ENCODE data around the gene SLC49A4. TPM values are rescaled to one million over a fixed set of nuclear protein-coding genes. Genes with fewer than 3 reads are reported as not detected.

Gene SLC49A4
- polyA plus RNA-seq, 1 experiment, result 8.4 TPM

DNA sequence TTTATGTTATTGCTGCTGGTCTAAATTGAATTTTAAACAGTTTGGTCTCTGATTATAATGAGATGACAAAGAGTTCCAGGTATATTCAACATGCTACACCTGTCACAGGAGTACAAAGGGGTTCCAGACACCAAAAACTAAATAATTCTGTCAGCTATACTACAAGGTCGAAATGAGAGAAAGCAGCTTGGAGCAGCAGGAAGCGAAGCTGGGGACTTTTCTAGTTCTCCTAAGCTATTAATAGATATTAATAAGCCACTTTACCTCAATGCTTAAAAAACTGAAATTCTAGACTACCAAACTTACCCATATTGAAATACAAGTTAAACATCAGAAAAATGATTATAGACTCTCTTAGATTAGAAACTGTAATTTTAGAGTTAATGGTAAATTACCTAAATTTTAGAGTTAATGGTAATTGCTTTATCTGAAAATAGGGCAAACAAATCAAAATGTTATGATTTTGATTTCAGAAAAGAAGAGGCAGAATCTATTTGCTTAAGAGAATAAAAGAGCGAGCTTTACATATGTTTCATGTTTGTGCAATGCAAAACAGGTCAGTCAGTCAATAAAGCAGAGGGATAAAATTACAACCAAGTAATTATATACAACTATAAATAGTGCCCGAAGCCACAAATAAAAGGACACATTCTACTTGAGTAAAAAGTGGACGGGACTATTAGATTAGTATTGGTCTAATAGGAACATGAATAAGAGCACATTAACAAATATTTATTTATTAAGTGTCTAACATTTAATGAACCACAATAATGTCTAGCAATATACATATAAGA lies 18.0 kb upstream of the SLC49A4 start:
- DNase-seq (ENCODE audit: low read depth), result no peak
- no peaks in the 10 kb centered on the region for H3K27me3 ChIP-seq (ENCODE audit: control insufficient read depth, insufficient read depth, low read length)
- H3K36me3 ChIP-seq (ENCODE audit: control insufficient read depth, insufficient read depth, low read length), result no peaks in the 10 kb centered on the region
- H3K4me3 ChIP-seq (ENCODE audit: low read depth, low read length), result no peak overlapping the region
- CTCF ChIA-PET, result interaction anchor here (0.6 to 2.5 kb wide), 2 partner anchors 20 to 22 kb away, joined by 3 to 6 read pairs; no protein-coding TSS in a partner anchor
- POLR2A ChIA-PET, result no interaction called here
- TF ChIP-seq, protein P1, sequence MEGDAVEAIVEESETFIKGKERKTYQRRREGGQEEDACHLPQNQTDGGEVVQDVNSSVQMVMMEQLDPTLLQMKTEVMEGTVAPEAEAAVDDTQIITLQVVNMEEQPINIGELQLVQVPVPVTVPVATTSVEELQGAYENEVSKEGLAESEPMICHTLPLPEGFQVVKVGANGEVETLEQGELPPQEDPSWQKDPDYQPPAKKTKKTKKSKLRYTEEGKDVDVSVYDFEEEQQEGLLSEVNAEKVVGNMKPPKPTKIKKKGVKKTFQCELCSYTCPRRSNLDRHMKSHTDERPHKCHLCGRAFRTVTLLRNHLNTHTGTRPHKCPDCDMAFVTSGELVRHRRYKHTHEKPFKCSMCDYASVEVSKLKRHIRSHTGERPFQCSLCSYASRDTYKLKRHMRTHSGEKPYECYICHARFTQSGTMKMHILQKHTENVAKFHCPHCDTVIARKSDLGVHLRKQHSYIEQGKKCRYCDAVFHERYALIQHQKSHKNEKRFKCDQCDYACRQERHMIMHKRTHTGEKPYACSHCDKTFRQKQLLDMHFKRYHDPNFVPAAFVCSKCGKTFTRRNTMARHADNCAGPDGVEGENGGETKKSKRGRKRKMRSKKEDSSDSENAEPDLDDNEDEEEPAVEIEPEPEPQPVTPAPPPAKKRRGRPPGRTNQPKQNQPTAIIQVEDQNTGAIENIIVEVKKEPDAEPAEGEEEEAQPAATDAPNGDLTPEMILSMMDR (IDR thresholded peaks at IDR 0.05; ENCODE audit: insufficient read depth, low read depth, low read length), result no peak

DNA sequence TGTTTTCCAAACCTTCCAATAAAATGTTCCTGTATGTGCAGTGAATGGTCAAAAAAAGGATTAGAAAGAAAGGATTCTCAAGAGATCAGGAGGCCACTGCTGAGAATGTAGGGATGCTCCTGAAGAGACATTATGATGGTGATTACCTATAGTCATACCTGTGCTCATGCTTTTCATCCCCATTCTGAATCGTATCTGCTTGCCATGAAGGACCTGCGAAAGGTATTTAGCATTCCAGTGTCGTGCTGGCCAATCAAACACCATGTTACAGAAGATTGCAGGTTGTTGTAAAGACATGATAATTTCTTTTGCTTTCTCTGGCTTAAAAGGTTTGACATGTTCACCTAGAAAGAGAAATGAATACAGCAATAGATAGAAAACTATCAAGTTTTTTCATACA lies 17.3 kb upstream of the SLC49A4 start:
- no peaks in the 10 kb centered on the region for H3K27me3 ChIP-seq (ENCODE audit: control insufficient read depth, insufficient read depth, low read length)
- no peak for DNase-seq (ENCODE audit: low read depth)
- CTCF ChIA-PET, result no interaction called here
- POLR2A ChIA-PET, result no interaction called here
- H3K4me3 ChIP-seq (ENCODE audit: low read depth, low read length), result no peak overlapping the region
- H3K36me3 ChIP-seq (ENCODE audit: control insufficient read depth, insufficient read depth, low read length), result no peaks in the 10 kb centered on the region
- TF ChIP-seq, protein P1 (IDR thresholded peaks at IDR 0.05; ENCODE audit: insufficient read depth, low read depth, low read length), result no peak

DNA sequence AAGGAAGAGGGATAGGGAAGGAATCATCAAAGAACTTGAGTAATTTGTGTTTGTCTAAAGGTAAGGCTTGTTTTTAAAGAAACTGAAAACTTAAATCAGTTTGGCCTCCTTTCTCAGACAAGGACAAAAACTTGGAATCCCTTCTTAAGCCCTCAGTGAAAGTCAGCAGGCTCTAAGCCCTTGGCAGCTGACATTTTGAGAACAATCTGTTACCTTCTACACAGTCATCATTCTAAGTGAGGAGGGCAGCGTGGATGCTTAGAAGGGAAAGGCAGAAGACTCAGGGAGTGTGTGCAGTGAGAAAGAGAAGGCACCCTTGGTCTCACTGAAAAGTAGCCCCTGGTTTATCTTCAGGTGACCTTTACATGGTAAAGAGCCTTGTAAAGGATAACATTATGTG lies 12.1 kb upstream of the SLC49A4 start:
- TF ChIP-seq, protein P1 (IDR thresholded peaks at IDR 0.05; ENCODE audit: insufficient read depth, low read depth, low read length), result no peak
- H3K36me3 ChIP-seq (ENCODE audit: control insufficient read depth, insufficient read depth, low read length), result no peaks in the 10 kb centered on the region
- no peak for DNase-seq (ENCODE audit: low read depth)
- POLR2A ChIA-PET, result no interaction called here
- H3K27me3 ChIP-seq (ENCODE audit: control insufficient read depth, insufficient read depth, low read length), result no peaks in the 10 kb centered on the region
- H3K4me3 ChIP-seq (ENCODE audit: low read depth, low read length), result no peak overlapping the region
- CTCF ChIA-PET, result no interaction called here

- ChIA-PET CTCF (interaction anchor here (0.9 to 2.5 kb wide), 5 partner anchors 9 to 105 kb away, joined by 3 to 7 read pairs (median 4); partner anchors contain the start of gene HSPBAP1), POLR2A (no interaction called here)
- no peaks in the 10 kb centered on the region for H3K36me3 ChIP-seq (ENCODE audit: control insufficient read depth, insufficient read depth, low read length)
- H3K27me3 ChIP-seq (ENCODE audit: control insufficient read depth, insufficient read depth, low read length), result no peaks in the 10 kb centered on the region
- no peak overlapping the region for H3K4me3 ChIP-seq (ENCODE audit: low read depth, low read length)
- DNase-seq (ENCODE audit: low read depth), result no peak
- TF ChIP-seq, protein P1 (IDR thresholded peaks at IDR 0.05; ENCODE audit: insufficient read depth, low read depth, low read length), result no peak
Observed at GRCh38 chr3:122784436-122784835, 10.4 kb upstream of the SLC49A4 start.

DNA sequence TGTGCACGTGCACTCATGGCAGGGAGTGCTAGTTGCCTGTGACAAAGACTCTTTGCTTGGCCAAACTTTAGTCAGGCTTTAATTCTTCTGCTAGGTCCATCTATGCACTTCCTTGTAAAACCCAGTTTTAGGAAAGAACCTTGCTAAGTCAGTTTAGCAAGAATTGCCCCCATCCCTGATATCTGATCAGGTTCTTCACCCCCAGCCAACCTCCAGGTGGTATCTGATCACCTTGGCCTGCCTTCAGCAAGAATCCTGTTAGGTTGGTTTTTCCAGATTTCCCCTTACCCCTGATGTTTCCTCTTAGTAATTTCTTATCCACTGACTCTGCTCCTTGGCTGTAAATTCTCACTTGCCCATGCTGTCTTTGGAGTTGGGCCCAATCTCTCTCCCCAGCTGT lies 9.6 kb upstream of the SLC49A4 start:
- no peak for DNase-seq (ENCODE audit: low read depth)
- no peak overlapping the region for H3K4me3 ChIP-seq (ENCODE audit: low read depth, low read length)
- TF ChIP-seq, protein P1 (IDR thresholded peaks at IDR 0.05; ENCODE audit: insufficient read depth, low read depth, low read length), result no peak
- CTCF ChIA-PET, result interaction anchor here (0.9 to 2.5 kb wide), 5 partner anchors 9 to 106 kb away, joined by 3 to 7 read pairs (median 4); partner anchors contain the start of gene HSPBAP1
- H3K36me3 ChIP-seq (ENCODE audit: control insufficient read depth, insufficient read depth, low read length), result no peaks in the 10 kb centered on the region
- POLR2A ChIA-PET, result interaction anchor here (0.6 kb wide), 1 partner anchor 1307 kb away, joined by 7 read pairs; no protein-coding TSS in a partner anchor
- no peaks in the 10 kb centered on the region for H3K27me3 ChIP-seq (ENCODE audit: control insufficient read depth, insufficient read depth, low read length)
